Stimulated activated CD8-positive, alpha-beta memory T cell treated with anti-CD3 and anti-CD28 coated beads, Interleukin-7, amount 100 ng/mL, for 48 hours (primary cell): ENCODE data around the gene FBXO28.

Experiments
- DNase-seq, 2 donors: peaks; one replicate each; pipeline ENCODE4 v3.0.0-alpha.2; 2020; ENCODE audit warnings: low read depth in 1 of 2; ENCODE audit errors: extremely low read depth in 1 of 2

FBXO28 gene

DNA sequence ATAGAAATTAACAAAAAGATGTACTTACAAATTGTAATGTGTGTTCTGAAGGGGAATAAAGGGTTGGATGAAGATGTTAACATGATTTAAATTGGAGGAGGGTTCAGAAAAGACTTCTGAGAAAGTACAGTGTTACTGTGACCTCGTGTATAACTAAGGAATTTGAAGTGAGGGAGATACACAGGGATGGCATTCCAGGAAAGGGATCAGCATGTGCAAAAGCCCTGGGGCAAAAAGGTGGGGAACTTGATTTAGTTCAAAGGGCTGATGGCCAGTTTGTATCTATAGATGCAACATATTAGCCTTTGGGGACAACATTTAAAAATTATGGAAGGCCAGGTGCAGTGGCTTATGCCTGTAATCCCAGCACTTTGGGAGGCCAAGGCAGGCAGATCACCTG, 35.8 kb downstream of the FBXO28 start:
- no peak for DNase-seq

DNA sequence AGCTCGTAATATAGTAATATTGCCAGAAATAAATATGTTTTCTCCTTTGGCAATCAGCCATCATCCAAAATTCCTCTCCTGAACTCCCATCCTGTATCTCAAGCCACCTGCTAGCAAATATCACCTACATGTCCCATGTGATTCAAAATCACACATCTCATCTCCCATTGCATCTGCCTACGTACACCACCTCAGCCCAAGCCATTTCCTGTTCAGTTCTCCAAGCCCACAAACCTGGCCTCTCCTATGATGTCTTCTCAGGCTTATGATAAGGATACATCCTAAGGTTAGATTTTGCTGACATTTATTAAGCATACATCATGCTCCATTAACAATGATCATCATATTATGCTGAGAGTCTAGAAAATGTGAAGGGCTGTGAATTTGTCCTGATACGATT, 37.2 kb downstream of the FBXO28 start:
- no peak for DNase-seq

DNA sequence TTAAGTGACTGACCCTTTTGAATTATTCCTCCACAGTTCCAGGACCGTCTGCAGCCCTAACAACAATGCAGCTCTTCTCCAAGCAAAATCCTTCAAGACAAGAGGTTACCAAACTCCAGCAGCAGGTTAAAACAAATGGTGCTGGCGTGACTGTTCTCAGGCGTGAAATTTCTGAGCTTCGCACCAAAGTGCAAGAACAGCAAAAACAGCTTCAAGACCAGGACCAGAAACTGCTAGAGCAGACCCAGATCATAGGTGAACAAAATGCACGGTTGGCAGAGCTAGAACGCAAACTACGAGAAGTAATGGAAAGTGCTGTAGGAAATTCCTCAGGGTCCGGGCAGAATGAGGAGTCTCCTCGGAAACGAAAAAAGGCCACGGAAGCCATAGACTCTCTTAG, 43.4 kb downstream of the FBXO28 start:
- DNase-seq: no peak

DNA sequence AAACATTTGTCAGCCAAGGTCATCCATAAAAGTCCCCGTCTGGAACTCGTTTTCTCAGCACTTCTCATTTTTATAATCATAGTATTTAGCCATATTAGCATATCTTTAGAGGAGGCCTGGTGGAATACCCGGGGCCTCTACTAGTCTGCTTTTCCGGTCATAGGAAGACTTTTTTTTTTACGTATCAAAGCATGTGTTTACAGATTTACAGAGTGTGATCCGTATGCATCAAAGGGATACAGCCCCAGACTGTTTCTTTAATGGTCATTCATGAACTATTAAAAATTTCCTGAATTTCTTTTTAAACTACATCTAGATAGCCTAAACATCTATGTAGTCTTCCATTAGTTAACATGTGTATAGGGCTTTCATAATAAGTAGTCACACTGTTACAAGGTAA, 45.6 kb downstream of the FBXO28 start:
- no peak for DNase-seq

DNA sequence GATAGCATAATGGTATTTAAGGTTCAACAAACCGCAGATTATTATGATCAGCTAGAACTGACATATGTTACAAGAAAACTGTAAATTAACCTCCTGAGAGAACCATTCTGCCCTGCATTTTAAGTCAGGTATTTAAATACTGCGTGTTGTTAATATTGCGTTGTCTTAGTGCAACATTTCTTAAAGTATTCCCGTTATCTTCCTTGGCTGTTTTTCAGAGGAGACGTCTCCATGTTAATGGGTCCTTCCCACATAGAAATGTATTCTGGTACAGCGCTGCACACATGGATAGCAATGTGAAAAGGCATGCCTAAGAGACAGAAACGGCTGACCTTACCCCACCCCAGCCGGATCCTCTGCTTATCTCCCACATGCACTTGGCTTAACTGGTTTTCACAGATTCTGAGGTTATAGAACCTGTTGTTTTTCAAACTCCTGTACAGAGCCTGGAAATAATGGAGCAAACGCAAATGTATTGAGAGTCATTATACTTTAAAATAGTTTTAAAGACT, 46.3 kb downstream of the FBXO28 start:
- no peak for DNase-seq

DNA sequence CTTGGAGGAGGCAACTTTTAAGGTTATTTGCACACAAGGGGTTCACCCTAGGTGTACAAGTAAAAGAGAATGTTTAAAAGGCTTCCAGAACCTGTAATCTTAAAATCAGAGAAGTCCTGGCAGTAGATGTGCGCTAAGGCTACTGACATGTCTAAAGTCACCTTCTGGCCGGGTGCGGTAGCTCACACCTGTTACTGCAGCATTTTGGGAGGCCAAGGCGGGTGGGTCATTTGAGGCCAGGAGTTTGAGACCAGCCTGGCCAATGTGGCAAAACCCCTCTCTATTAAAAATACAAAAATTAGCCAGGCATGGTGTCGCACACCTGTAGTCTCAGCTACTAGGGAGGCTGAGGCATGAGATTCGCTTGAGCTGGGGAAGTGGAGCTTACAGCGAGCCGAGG, 48.9 kb downstream of the FBXO28 start:
- DNase-seq: no peak

DNA sequence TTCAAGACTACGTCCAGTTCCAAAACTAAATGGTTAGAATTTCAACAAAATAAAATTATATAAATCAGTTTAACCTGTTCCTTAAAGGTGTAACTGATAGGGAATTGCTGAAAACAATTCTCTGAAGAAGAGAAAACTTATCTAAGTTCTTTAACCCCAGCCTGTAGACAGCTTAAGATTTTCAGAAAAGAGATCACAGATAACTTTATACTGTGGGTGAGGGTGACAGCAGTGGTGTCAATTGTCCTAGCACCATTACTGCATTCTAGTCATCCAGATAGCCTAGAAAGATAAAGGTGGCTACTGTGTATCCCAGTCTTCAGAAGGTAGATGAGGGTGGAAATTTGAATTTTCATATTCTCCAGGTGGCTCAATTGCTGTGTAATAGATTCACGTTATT, 49.4 kb downstream of the FBXO28 start:
- DNase-seq: no peak

DNA sequence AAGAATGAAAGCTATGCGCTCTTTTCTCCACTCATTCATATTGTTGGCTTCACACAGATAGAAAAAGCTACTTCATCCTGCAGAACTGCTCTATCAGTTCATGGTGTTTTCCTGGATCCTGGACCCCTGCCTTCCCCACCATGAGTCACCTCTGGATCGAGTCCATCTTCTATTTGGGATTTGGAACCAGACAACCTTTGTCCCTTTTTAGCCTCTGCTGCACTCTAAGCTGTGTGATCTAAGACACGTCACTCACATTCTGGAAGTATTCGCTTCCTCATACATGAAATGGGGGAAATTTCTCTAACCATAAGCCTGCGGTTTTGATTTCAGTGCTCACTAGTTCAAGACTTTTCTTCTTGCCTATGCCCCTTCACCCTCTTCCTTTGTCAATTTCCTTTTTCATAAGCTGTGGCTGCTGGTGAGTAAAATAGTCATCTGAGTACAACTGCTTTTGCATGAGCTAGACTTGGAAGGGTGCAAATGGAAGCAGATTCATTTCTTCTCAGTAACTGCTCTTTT, 55.0 kb downstream of the FBXO28 start:
- no peak for DNase-seq

DNA sequence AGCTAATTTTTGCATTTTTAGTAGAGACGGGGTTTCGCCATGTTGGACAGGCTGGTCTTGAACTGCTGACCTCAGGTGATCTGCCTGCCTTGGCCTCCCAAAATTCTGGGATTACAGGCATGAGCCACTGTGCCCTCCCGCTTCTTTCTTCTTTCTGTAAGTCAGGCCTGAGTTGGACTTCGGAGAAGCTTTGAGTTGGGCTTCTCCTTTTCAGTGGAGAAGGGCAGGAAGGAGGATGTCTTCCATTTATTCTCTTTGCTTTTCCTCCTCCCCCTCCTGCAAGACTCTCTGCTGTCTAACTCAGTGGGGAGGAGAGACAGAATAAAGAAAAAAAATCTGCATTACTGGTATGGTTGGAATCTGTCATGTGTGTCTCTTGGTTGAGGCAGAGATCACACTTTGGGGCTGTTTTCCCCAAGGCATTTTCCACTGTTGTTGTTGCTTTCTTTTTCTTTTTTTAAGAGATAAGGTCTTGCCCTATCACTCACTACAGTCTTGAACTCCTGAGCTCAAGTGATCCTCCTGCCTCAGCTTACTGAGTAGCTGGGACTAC, 55.9 kb downstream of the FBXO28 start:
- DNase-seq: no peak

DNA sequence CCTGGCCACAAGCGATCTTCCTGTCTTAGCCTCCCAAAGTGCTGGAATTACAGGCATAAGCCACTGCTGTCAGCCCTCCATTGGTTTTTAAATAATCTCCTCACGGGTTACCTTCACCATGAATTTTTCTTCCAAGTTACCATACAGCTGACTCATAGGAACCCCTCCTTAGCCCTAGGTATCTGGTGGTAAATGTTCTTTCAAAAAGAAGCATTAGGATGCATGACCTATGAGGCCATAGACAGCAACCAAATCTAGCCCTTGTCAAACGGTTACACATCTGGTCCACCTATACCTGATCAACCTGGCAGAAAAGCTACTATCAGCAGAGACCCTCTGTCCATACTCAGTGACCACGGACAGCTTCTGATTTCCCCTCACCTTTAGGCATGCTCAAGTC, 56.4 kb downstream of the FBXO28 start:
- DNase-seq: no peak

DNA sequence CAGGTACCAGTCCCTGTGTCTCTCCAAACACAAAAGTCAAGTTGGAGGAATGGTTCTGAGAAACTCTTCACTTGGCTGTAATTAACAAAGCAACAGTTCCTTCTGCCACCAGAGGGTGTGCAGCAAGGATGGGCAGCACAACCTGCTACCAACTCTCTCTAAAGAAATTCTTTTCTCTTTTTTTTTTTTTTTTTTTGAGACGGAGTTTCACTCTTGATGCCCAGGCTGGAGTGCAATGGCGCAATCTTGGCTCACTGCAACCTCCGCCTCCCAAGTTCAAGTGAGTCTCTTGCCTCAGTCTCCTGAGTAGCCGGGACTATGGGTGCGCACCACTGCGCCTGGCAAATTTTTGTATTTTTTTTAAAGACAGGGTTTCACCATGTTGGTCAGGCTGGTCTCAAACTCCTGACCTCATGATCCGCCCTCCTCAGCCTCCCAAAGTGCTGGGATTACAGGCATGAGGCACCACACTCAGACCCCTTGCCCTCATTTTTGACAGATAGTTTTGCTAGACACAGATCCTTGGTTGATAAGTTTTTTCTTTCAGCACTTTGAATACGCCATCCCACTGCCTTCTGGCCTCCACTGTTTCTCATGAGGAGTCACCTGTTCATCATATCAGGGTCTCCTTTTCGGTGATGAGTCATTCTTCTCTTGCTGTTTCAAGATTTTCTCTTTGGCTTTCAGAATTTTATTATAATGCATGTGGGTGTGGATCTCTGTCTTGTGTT, 57.0 kb downstream of the FBXO28 start:
- no peak for DNase-seq

DNA sequence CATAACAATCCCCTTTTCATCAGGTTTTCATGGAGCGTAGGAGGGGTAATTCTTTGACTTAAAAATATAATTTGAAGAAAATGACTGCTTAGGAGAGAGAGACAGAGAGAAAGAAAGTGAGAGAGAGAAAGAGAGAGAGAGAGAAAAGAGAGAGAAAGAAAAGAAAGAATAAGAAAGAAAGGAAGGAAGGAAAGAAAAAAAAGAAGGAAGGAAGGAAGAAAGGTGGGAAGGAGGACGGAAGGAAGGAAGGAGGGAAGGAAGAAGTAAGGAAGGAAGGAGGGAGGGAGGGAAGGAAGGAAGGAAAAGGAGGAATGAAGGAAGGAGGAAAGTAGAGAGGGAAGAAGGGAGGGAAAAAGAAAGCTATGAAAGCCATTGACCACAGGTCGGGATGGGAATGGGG, 58.3 kb downstream of the FBXO28 start:
- no peak for DNase-seq

DNA sequence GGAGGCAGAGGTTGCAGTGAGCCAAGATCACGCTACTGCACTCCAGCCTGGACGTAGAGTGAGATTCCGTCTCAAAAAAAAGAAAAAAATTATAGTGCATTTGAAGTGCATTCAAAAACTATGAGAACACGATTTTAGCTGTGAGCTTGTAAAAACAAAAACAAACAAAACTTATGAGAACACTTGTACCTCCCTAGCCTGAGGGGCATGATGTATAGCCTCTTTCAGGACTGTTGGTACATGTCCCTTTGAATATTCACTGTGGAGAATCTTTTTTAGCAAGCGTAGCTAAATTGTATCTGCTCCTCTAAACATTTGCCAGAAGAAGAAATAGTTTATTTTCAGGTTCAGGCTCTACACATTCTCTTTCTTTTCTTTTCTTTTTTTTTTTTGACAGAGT, 59.6 kb downstream of the FBXO28 start:
- no peak for DNase-seq

DNA sequence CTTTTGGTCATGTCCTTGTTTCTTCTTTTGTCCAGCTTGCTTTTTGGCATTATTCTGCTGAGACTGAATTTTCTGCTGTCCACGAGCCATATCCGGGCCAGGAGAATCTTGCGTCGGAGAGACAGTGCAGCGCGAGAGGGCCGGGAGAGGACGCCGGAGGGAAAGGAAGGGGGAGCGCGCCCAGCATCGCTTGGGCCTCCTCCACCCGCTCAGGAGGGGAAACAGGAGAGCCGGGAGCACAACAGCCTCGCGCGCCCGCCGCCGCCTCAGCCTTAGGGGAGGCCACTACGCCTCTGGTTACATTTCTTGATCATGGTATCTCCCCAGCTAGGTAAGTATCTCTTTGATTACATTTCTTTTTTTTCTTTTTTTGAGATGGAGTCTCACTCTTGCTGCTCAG, 61.7 kb downstream of the FBXO28 start:
- DNase-seq: no peak

DNA sequence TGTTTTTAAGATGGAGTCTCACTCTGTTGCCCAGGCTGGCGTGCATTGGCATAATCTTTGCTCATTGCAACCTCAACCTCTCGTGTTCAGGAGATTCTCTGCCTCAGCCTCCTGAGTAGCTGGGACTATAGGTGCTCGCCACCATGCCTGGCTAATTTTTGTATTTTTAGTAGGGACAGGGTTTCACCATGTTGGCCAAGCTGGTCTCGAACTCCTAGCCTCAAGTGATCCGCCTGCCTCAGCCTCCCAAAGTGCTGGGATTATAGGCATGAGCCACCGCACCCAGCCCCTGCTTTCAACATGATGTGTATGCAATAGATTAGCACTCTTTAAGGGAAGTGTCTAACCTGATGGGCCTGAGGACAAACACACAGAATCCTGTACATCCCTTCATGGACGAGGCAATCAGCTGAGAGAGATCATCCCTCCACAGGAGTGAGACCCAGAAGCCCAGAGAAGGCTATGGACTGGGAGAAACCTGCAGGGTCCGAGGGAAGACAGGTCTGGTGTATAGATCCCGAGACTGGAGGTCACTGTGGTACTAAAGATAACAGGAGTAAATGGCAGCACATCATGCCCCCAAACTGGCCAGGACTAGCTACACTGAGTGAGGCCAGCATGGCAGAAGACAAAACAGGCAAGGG, 63.6 kb downstream of the FBXO28 start:
- no peak for DNase-seq

DNA sequence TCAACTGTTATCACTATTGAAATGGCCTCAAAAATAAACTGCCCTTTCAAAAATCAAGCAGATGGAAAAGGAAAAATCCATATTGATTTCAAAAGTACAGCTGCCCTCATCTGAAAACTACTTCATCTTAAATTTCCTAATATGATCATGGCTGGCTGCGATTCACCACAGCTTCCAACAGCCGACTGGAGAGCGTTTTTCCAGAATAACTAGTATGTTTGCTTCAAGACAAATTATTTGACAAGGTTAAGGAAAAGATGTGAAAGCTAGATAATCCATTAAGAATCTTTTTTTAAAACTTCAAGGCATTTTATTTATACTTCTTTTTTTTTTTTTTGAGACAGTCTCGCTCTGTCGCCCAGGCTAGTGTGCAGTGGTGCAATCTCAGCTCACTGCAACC, 65.0 kb downstream of the FBXO28 start:
- DNase-seq: no peak

DNA sequence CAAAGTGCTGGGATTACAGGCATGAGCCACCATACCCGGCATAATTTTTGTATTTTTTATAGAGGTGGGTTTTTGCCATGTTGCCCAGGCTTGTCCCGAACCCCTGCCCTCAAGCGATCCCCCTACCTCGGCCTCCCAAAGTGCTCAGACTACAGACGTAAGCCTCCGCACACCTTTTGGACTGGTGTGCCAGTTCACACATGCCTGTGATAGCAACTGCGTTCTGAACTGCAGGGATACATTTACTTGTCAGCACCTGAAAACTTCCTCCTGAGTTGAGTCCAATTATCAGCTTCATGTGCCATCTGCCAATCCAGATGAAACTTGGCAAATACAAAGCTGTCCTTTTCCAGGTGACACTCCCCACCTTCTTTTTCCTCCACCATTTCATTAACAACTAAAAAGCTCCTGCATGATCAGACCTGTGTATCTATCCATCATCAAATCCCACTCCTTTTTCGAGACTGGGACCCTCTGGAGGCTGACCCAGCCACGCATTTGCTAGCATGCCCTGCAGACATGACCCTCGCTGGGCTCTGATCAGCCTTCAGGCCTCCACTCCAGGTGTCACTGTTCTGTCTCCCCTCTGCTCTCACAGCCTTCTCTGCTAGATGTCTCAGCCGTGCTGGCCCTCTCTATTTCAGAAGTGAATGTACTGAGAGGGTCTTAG, 67.0 kb downstream of the FBXO28 start:
- DNase-seq: no peak

DNA sequence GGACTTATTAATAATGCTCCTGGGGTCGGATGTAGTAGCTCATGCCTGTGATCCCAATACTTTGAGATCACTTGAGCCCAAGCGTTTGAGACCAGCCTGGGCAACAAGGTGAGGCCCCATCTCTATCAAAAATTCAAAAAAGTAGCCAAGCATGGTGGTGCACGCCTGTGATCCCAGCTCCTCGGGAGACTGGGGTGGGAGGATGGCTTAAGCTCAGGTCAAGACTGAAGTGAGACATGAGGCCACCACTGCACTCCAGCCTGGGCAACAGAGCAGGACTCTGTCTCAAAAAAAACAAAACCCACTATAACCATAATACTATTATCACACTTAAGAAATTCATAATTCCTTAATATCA, 67.5 kb downstream of the FBXO28 start:
- no peak for DNase-seq

DNA sequence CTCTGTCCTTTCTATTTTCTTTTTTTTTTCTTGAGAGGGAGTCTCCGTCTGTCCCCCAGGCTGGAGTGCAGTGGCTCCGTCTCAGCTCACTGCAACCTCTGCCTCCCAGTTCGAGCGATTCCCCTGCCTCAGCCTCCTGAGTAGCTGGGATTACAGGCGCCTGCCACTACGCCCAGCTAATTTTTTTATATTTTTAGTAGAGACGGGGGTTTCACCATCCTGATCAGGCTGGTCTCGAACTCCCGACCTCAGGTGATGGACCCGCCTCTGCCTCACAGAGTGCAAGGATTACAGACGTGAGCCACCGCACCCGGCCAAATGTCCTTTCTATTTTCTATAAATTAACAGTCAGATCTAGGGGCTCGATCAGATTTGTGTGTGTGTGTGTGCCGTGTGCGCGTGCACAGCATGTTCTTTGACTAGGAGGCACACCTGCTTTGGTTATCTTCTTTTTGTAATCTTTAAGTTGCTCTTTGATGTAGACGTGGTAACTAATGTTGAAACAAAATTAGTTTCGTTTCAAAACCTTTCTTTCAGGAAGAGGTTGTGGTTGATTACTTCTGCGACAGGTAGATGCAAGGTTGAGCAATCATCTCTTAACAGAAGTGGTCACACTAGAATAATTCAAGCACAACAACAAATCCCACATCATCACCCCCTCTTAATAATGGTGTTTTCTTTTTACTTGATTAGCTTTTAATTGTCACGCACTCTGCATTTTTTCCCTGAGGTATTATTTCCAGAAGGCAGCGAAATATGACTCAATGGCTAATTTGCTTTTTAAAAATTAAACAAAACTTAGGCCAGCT, 68.3 kb downstream of the FBXO28 start:
- no peak for DNase-seq

DNA sequence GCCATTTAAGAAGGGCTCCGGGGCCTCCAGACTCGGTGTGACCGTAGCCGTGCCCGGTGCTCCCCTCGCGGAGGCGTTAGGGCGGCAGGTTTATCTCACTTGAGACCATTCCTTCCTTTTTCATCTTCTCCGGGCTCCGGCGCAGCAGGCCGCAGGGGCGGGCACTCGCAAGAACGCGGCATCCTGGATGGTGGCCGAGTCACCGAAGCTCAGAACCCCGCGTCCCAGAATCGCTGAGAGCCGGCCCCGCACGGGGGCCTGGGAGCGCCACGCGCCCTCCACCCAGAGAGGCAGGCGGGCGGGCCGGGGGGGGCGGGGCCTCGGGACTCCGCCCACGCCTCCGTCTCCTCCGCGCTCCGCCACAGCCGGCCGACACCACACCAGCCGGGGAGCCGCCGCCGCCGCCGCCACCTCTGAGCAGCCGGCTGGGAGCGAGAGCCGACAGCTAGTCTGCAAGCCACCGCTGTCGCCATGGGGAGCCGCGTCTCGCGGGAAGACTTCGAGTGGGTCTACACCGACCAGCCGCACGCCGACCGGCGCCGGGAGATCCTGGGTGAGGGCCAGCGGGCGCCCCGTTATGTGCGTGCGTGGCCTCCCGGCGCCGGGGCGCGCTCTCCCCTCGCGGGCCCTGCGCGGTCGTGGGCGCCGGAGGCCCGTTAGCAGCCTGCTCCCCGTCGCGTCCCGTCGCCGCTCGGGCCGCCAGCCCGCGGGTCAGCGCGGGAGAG, 69.1 kb downstream of the FBXO28 start, which contains the start of gene DEGS1:
Gene DEGS1 (plus strand): TSS at position 375 of the 725 bp plus-strand sequence. CDS start 97 bp downstream, at position 472.
- DNase-seq: peak; percentile 62 to 64
